Measurements from ENCODE around the gene C18orf63. TPM values are rescaled to one million over a fixed set of nuclear protein-coding genes. Genes with fewer than 3 reads are reported as not detected.

Gene C18orf63
- total and polyA plus RNA-seq, 4 donors, result not detected

- DNase-seq (ENCODE audit: low spot score), result no peak
- Histone ChIP-seq H3K4me1 (ENCODE audit: control insufficient read depth in 4 of 4, insufficient read depth in 4 of 4, low read length in 3 of 4) (no peaks in the 10 kb centered on the region), H3K9me3 (ENCODE audit: control insufficient read depth in 4 of 4, low read length in 3 of 4) (no peaks in the 10 kb centered on the region), H3K27ac (ENCODE audit: low read depth in 1 of 2, low read length in 2 of 2) (no peak overlapping the region), H3K4me3 (ENCODE audit: low read depth in 1 of 3, low read length in 3 of 3) (no peak overlapping the region), H3K9ac (ENCODE audit: low read depth in 1 of 2, low read length in 2 of 2) (no peak overlapping the region), H3K36me3 (ENCODE audit: control insufficient read depth in 4 of 4, insufficient read depth in 3 of 4, low read depth in 1 of 4, low read length in 3 of 4) (no peaks in the 10 kb centered on the region), H3K27me3 (ENCODE audit: control insufficient read depth in 4 of 4, insufficient read depth in 4 of 4, low read length in 3 of 4) (no peaks in the 10 kb centered on the region)
- TF ChIP-seq FOXA2 (IDR thresholded peaks at IDR 0.05), result no peak
- no peak for TF ChIP-seq SP1 (IDR thresholded peaks at IDR 0.05)
- 77% methylated on average over 1 of the region's 1 CpG for WGBS
Measured at GRCh38 chr18:74311000-74311399, 4.6 kb upstream of the C18orf63 start.

- 93% methylated on average over 22 of the region's 22 CpGs for WGBS
- Histone ChIP-seq H3K36me3 (ENCODE audit: control insufficient read depth in 4 of 4, insufficient read depth in 3 of 4, low read depth in 1 of 4, low read length in 3 of 4) (no peaks in the 10 kb centered on the region), H3K27me3 (ENCODE audit: control insufficient read depth in 4 of 4, insufficient read depth in 4 of 4, low read length in 3 of 4) (no peaks in the 10 kb centered on the region), H3K9ac (ENCODE audit: low read depth in 1 of 2, low read length in 2 of 2) (no peak overlapping the region), H3K4me3 (ENCODE audit: low read depth in 1 of 3, low read length in 3 of 3) (no peak overlapping the region), H3K27ac (ENCODE audit: low read depth in 1 of 2, low read length in 2 of 2) (no peak overlapping the region), H3K9me3 (ENCODE audit: control insufficient read depth in 4 of 4, low read length in 3 of 4) (no peaks in the 10 kb centered on the region), H3K4me1 (ENCODE audit: control insufficient read depth in 4 of 4, insufficient read depth in 4 of 4, low read length in 3 of 4) (peaks cover 0 to 6% (median 2%) of the 10 kb centered on the region in 4 donors)
- TF ChIP-seq TAF1 (conservative IDR thresholded peaks at IDR 0.05) (no peak), CTCF (IDR thresholded peaks at IDR 0.05; ENCODE audit: low read depth, low read length, missing input control) (no peak), FOXA1 (IDR thresholded peaks at IDR 0.05) (no peak), JUND (IDR thresholded peaks at IDR 0.05) (no peak), EGR1 (IDR thresholded peaks at IDR 0.05; ENCODE audit: low read depth in 2 of 2) (no peak), HNF4G (IDR thresholded peaks at IDR 0.05) (no peak), GABPA (IDR thresholded peaks at IDR 0.05 in 1 of 2, conservative IDR thresholded peaks at IDR 0.05 in 1 of 2) (no peak), RXRA (IDR thresholded peaks at IDR 0.05) (no peak), NR2F2 (IDR thresholded peaks at IDR 0.05) (no peak), HNF4A (conservative IDR thresholded peaks at IDR 0.05) (no peak), YY1 (IDR thresholded peaks at IDR 0.05) (no peak), ATF3 (IDR thresholded peaks at IDR 0.05) (no peak), MAX (IDR thresholded peaks at IDR 0.05) (no peak), RAD21 (IDR thresholded peaks at IDR 0.05) (no peak), REST (IDR thresholded peaks at IDR 0.05) (no peak), ZBTB33 (IDR thresholded peaks at IDR 0.05) (no peak), FOXA2 (IDR thresholded peaks at IDR 0.05) (no peak), SP1 (IDR thresholded peaks at IDR 0.05) (no peak)
- no peak for DNase-seq (ENCODE audit: low spot score)
Measured at GRCh38 chr18:74314759-74315463, 728 bp upstream of the C18orf63 start.

Data from liver (tissue), 9 donors.